Activated T-cell treated with anti-CD3 and anti-CD28 coated beads, Interleukin-2, amount 50 U/mL, for 1 hour (primary cell): ENCODE measurements around the gene PWWP2B.
"Not testable (repeated sequence)": the region's sequence is repeated elsewhere in the genome, so short reads cannot be mapped to it uniquely, and the experiment has no call there.

Experiments
- DNase-seq: peaks from one replicate; pipeline ENCODE4 v3.0.0-alpha.2; 2020

Gene PWWP2B

DNA sequence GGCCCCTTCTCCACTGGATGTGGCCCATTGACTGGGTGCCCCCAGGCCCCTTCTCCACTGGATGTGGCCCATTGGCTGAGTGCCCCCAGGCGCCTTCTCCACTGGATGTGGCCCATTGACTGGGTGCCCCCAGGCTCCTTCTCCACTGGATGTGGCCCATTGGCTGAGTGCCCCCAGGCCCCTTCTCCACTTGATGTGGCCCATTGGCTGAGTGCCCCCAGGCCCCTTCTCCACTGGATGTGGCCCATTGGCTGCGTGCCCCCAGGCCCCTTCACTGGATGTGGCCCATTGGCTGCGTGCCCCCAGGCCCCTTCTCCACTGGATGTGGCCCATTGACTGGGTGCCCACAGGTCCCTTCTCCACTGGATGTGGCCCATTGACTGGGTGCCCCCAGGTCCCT is 39.1 kb downstream of the PWWP2B start:
- DNase-seq: not testable (repeated sequence)

DNA sequence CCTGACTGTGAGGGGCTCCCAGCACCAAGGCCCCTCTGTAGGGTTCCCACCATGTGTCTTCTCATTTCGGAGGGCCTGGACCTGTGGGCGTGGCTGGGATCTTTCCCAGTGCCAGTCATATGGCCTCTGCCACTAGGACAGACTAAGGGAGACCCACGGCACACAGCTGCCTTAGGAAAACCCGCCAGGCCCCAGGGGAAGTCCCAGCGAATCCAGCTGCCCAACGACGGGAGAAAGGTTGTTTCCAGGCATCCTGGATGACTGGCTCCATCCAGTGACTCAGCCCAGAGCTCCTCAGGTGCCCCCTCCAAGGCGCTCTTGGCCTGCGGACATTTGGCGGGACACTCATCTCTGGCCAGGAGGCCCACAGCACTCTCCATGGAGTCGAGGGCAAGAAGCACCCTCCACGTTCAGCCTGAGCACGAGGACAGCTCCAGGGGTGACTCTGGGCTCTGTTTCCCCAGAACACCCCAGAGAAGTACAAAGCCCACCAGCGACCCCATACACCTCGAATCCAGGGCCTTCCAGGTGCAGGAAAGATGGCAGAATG is 39.9 kb downstream of the PWWP2B start:
- DNase-seq: no peak

- DNase-seq: no peak
Observed at GRCh38 chr10:132437541-132437950, 40.5 kb downstream of the PWWP2B start.

DNA sequence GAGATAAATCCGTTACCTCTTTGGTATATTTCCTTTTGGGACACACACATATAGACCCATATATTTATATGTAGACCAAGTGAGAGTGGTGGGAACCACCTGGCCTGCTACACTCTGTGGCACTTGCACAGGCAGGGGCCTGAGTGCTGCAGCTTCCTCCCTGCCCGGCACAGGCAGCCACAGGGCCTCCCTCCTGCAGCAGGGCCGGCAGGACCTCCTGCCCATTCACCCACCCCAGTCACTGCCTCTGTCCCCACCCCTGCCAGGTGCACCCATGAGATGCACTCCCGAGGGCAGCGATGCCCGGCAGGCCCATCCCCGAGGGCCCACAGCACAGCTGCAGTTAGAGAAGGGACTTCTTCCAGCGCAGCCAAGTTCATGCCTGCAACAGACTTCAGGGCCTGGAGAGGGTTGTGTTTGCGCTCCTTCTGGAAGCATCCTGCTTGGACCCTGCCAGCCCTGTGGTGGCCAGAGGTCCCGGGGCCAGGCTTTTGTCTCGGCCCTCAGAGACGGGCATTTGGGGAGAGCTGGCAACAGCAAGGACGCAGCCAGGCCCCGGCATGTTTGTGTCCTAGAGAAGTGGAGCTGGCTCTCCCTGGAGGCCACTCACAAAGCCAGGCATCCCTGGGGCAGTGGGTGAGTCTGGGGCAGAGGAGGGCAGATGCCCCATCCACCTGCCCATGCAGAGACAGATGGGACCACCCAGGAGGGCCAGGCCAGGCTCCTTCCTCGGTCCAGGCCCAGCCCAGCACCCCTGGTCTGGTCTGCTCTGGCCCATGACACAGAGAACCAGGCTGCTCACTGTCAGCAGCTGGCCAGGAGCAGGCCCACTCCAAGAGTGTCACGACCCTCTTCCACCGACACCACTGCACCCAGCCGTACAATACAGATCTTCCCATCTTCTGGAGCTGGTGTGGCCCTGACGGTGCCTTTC is 41.4 kb downstream of the PWWP2B start:
- DNase-seq: no peak

- DNase-seq: no peak
Observed at GRCh38 chr10:132439025-132439388, 42.0 kb downstream of the PWWP2B start.

- no peak for DNase-seq
Observed at GRCh38 chr10:132439424-132440163, 42.6 kb downstream of the PWWP2B start.

DNA sequence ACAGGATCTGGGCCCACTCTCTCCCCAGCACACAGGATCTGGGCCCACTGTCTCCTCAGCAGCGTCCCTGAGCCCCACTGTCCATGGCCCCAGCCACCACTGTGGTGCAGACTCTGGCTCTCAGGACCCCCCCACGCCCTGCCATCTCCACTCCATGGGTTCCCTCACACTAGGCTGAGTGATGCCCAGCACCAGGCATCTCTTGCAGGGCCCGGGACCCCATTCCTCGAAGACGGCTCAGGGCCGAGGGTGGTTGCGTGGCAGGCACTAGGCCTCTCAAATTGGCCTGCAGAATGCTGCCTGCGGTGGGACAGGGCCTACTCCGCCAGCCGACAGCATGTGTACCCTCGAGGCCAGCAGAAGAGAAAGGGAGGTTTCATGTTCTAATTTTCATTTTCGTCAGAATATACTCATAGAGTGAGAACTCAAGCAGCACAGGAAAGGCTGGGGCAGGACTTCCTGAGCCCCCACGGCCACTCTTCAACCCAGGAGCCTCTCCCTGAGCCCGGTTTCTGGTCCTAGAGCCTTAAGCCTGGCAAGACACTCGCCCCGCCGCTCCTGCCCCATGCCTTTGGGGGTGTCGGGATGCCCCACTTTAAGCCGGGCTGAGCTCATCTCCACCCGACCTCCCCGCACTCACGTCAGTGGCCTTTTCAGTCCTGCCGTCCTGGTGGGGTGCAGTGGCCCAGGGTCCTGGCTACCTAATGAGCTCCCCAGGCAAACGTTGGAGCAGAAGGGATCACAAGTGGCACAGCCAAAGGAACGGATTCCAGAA is 44.0 kb downstream of the PWWP2B start:
- no peak for DNase-seq

- no peak for DNase-seq
Observed at GRCh38 chr10:132441818-132442524, 45.0 kb downstream of the PWWP2B start.

GRCh38 chr10:132442636-132443035 is 45.6 kb downstream of the PWWP2B start:
- DNase-seq: no peak

GRCh38 chr10:132443605-132443982 is 46.6 kb downstream of the PWWP2B start:
- peak; percentile 78 for DNase-seq

GRCh38 chr10:132443983-132444876 is 47.2 kb downstream of the PWWP2B start:
- DNase-seq: no peak

- no peak for DNase-seq
Observed at GRCh38 chr10:132444877-132445351, 47.9 kb downstream of the PWWP2B start.

- DNase-seq: no peak
Observed at GRCh38 chr10:132445516-132446194, 48.7 kb downstream of the PWWP2B start.

DNA sequence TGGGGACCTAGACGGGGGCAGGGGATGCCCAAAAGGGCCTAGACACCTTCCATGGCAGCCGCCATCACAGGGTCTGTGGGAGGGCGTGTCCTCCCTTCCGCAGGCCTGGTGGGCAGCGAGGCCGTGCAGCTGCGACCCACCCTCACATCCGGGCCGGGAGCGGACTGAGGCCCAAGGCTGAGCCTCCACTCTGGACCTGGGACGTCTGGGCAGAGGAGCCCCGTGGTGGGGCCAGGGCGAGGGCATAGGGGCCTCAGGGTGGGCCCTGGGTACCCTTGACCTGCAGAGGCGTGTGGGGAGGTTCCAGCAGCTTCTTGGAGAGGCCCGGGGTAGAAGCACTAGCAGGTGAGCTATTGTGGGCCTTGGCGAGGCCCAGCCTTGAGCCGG is 49.2 kb downstream of the PWWP2B start:
- DNase-seq: no peak

DNA sequence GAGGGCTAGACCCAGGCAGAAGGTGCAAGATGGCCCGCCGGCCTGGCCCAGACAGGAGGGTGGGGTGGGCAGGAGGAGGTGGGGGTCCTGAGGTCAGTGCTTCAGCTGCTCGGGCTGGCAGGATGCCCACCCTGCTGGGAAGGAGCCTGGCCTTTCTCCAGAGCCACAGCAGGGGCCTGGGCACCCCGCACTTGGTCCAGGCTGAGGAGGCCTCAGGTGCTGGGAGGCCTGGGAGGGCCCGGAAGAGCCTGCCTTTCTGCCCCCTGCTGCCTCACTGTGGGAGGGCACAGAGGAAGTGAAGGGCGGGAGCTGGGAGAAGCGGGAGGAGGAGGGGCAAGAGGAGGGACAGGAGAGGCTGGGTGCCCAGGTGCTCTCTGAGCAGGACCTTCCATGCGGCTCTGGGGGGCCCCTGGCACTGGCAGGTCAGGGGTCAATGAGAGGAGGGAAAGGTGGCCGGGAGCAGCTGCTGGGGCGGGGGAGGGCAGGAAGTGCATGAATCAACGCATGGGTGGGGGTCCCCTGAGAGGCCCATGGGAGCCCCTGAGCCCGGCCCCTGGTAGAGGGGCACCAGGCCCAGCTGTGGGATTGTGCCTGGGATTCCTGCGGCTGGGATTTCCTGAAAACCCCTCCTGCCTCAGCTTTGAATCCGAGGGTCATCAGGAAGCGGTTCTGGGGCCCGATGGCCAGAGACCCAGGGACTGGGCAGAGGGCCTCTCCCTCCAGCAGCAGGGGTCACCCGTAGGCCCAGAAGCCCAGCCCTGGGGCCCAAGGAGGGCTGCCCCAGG is 49.9 kb downstream of the PWWP2B start:
- DNase-seq: peak; percentile 64

DNA sequence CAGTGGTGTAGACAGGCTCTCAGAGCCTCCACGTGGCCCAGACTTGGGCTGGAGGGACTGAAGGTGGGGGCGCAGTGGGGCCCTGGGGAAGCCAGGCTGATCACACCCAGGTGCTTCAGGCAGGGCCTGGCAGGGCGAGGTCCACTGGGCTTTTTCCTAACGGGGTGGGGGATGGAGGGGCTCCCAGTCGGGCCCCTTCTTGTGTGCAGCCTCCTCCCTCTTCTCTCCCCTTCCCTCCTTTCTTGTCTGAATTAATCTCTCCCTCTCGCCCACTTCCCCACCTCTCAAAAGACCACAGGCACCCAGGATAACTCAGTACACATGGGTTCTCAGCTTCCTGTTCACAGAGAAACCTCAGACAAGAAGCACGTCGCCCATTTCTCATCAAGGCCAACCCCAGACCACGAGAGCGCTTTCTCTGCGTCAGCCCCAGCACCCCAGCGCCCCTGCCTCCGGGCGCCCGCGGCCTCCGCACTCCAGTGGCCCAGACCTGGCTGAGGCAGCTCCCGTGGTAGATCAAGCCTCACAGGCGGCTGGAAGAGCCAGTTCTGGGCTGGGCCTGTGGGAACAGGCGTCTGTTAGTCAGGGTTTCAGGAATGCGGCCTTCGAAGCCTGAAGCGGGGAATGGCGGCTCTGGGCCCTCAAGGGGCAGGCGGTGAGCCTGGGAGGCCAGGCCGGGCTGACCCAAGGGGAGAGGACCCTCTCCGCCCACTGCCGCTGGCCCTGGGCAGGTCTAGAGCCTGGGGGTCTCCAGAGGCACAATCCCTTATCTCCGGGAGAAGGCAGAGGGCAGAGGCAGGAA is 50.6 kb downstream of the PWWP2B start:
- DNase-seq: peak; percentile 83

DNA sequence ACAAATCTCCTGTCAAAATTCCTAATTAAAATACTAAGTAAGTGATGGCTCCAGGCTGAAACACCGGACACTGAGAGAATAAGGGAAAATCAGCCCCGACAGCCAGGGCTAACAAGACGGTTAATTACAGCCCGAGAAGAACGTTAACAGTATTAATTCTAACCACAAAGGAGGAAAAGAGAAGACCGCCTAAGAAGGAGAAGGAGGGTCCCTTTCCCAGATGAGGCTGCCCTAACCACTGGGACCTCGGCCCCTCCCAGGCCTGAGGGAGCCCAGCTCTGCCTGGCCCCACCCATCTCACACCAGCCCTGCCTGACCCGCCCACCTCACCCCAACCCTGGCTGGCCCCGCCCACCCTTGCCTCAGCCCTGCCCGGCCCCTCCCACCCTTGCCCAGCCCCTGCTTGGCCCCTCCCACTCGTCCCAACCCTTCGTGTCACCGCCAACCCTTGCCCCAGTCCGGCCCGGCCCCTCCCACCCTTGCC is 51.3 kb downstream of the PWWP2B start:
- DNase-seq: peak; percentile 53

- no peak for DNase-seq
Observed at GRCh38 chr10:132449051-132449810, 52.2 kb downstream of the PWWP2B start.
